Neural progenitor cell (in vitro differentiated cells): Measurements from ENCODE around the gene IPO13.

Experiments
- CTCF ChIP-seq: fragments of 200-600 bp; sonication (generic); IDR thresholded peaks from 2 replicates; pipeline ENCODE4 v1.5.1; 2017; ENCODE audit warnings: antibody characterized with exemption, mild to moderate bottlenecking
- EZH2phosphoT487 ChIP-seq: fragments of 200-600 bp; sonication (generic); IDR thresholded peaks from 2 replicates; pipeline ENCODE4 v1.6.1; 2017; ENCODE audit warnings: antibody characterized with exemption

GRCh38 chr1:43956234-43956633 lies 9.5 kb downstream of the IPO13 start:
- TF ChIP-seq CTCF (no peak), EZH2phosphoT487 (no peak)
